SK-N-SH (cell line): ENCODE results near the gene NSD1. TPM values are rescaled to one million over a fixed set of nuclear protein-coding genes. Genes with fewer than 3 reads are reported as not detected.

Experiments used
- CTCF ChIA-PET: fragments of 300-600, 350-600 bp; formaldehyde crosslinking; extraction: SDS; loops from one replicate; lab custom pipeline; 2021; lab: Yijun Ruan, JAX
- POLR2A ChIA-PET: fragments of 350-600 bp; sonication (Branson Sonifier 250); formaldehyde crosslinking; extraction: SDS; loops from one replicate; lab custom pipeline; 2020; ENCODE audit warnings: antibody characterized with exemption, inconsistent platforms; lab: Yijun Ruan, JAX
- DNase-seq: peaks from one replicate; pipeline ENCODE4 v3.0.0; 2012
- H2AFZ ChIP-seq: fragments of 200-600 bp; sonication (generic); 2 replicates; pipeline ENCODE4 v1.8.1; 2016; ENCODE audit warnings: antibody characterized with exemption, mild to moderate bottlenecking, low read depth
- H3F3A ChIP-seq: fragments of 200-600 bp; sonication (generic); replicated peaks from 2 replicates; pipeline ENCODE3; 2016; ENCODE audit warnings: antibody characterized with exemption, mild to moderate bottlenecking; ENCODE audit not compliant: insufficient read depth
- H3K27ac ChIP-seq, 2 experiments: fragments of 200-500 bp in 1 of 2; fragments of 200-600 bp in 1 of 2; sonication (Bioruptor generic) in 1 of 2; sonication (generic), shearing (Covaris generic) in 1 of 2; 2 replicates each; pipeline versions ENCODE4 v1.5.1 to v1.6.1; 2014 to 2016; ENCODE audit warnings: low read depth in 2 of 2, inconsistent platforms in 1 of 2, low read length in 1 of 2, mild to moderate bottlenecking in 1 of 2, mixed read lengths in 1 of 2
- H3K27me3 ChIP-seq: fragments of 200-600 bp; sonication (generic), shearing (Covaris generic); 2 replicates; pipeline ENCODE4 v1.6.1; 2016; ENCODE audit warnings: mixed run types; ENCODE audit not compliant: insufficient read depth
- H3K36me3 ChIP-seq, 2 experiments: fragments of 200-500 bp in 1 of 2; fragments of 200-600 bp in 1 of 2; sonication (Bioruptor generic) in 1 of 2; sonication (generic) in 1 of 2; replicated peaks in 1 of 2; 2 replicates each; pipeline versions ENCODE3 to v1.5.1; 2014 to 2016; ENCODE audit warnings: low read length in 1 of 2, mild to moderate bottlenecking in 1 of 2; ENCODE audit not compliant: insufficient read depth in 2 of 2, control insufficient read depth in 1 of 2
- H3K4me1 ChIP-seq, 2 experiments: fragments of 200-500 bp in 1 of 2; fragments of 200-600 bp in 1 of 2; sonication (Bioruptor generic) in 1 of 2; sonication (generic), shearing (Covaris generic) in 1 of 2; 2 replicates each; pipeline versions ENCODE4 v1.5.1 to v1.6.1; 2014 to 2016; ENCODE audit warnings: low read depth in 1 of 2, low read length in 1 of 2, mixed run types in 1 of 2; ENCODE audit not compliant: insufficient read depth in 2 of 2, control insufficient read depth in 1 of 2
- H3K4me2 ChIP-seq: fragments of 200-600 bp; sonication (generic), shearing (Covaris generic); 2 replicates; pipeline ENCODE4 v1.6.1; 2017; ENCODE audit warnings: mixed run types
- H3K4me3 ChIP-seq, 2 experiments: fragments of 200-500 bp in 1 of 2; fragments of 200-600 bp in 1 of 2; sonication (Bioruptor generic) in 1 of 2; sonication (generic), shearing (Covaris generic) in 1 of 2; 2 replicates each; pipeline versions ENCODE4 v1.5.1 to v1.8.1; 2014 to 2016; ENCODE audit warnings: low read depth in 2 of 2, inconsistent platforms in 1 of 2, low read length in 1 of 2, mild to moderate bottlenecking in 1 of 2, mixed read lengths in 1 of 2, moderate library complexity in 1 of 2
- H3K79me2 ChIP-seq: fragments of 200-600 bp; sonication (generic); 2 replicates; pipeline ENCODE4 v1.8.1; 2017; ENCODE audit warnings: mild to moderate bottlenecking; ENCODE audit not compliant: insufficient read depth
- H3K9ac ChIP-seq: fragments of 200-600 bp; sonication (generic); 2 replicates; pipeline ENCODE4 v1.6.1; 2017; ENCODE audit warnings: mixed run types
- H3K9me2 ChIP-seq: fragments of 200-600 bp; sonication (generic); 2 replicates; pipeline ENCODE4 v1.6.1; 2017; ENCODE audit warnings: mixed run types
- H3K9me3 ChIP-seq: fragments of 200-600 bp; sonication (generic); 2 replicates; pipeline ENCODE4 v1.6.1; 2017; ENCODE audit warnings: mixed run types, mild to moderate bottlenecking, moderate library complexity
- H4K20me1 ChIP-seq: fragments of 200-600 bp; sonication (generic); 2 replicates; pipeline ENCODE4 v1.6.1; 2017; ENCODE audit warnings: mild to moderate bottlenecking, mixed run types; ENCODE audit not compliant: insufficient read depth
- ELF1 ChIP-seq: IDR thresholded peaks from 2 replicates; pipeline ENCODE4 v1.4.0; 2012
- EP300 ChIP-seq, 2 experiments: IDR thresholded peaks; 2 replicates each; pipeline versions ENCODE4 v1.4.0 to v1.6.1; 2012; ENCODE audit warnings: borderline replicate concordance in 1 of 2, low read depth in 1 of 2, low read length in 1 of 2
- FOXM1 ChIP-seq: IDR thresholded peaks from 2 replicates; pipeline ENCODE4 v1.4.0; 2012; ENCODE audit warnings: low read depth, mild to moderate bottlenecking
- GATA2 ChIP-seq: sonication (generic); formaldehyde crosslinking; IDR thresholded peaks from 2 replicates; pipeline ENCODE4 v1.5.0; 2020; ENCODE audit warnings: mild to moderate bottlenecking, missing genetic modification reagents
- NFIC ChIP-seq: IDR thresholded peaks from 2 replicates; pipeline ENCODE4 v1.4.0; 2012; ENCODE audit warnings: borderline replicate concordance
- RAD21 ChIP-seq: IDR thresholded peaks from 2 replicates; pipeline ENCODE4 v1.6.1; 2012; ENCODE audit warnings: mild to moderate bottlenecking, low read length
- RFX5 ChIP-seq: IDR thresholded peaks from 2 replicates; pipeline ENCODE4 v1.6.1; 2012; ENCODE audit warnings: mild to moderate bottlenecking, improper control_type of control experiment, low read length
- SIN3A ChIP-seq: IDR thresholded peaks from 2 replicates; pipeline ENCODE4 v1.6.1; 2012; ENCODE audit warnings: low read depth, mild to moderate bottlenecking, low read length, moderate library complexity, borderline replicate concordance
- SMC3 ChIP-seq: IDR thresholded peaks from 2 replicates; pipeline ENCODE4 v1.6.1; 2012; ENCODE audit warnings: low read depth, low read length, improper control_type of control experiment
- WGBS: methylation state at CpG from one replicate; pipeline ENCODE4 v1.1.6; 2017; ENCODE audit warnings: low lambda C conversion rate; 5-methylcytosine and 5-hydroxymethylcytosine counted together
- polyA plus RNA-seq, 3 experiments: library from polyadenylated mRNA; depleted of rRNA; stranded (reverse); fragments of >200 nt; gene quantifications; 2 replicates each; pipeline ENCODE4 v1.2.3, GENCODE V29; 2012
- TF ChIP-seq, protein P1 (sequence below): IDR thresholded peaks from 2 replicates; pipeline ENCODE4 v1.4.0; 2012; ENCODE audit warnings: low read depth, borderline replicate concordance
- TF ChIP-seq, protein P2 (sequence below): fragments of 200-600 bp; sonication (generic); IDR thresholded peaks from 2 replicates; pipeline ENCODE4 v1.6.1; 2017; ENCODE audit warnings: antibody characterized with exemption, mild to moderate bottlenecking, moderate library complexity
- TF ChIP-seq, protein P3 (sequence below): IDR thresholded peaks from 2 replicates; pipeline ENCODE4 v1.6.1; 2012; ENCODE audit warnings: mild to moderate bottlenecking, low read depth, low read length, moderate library complexity
- TF ChIP-seq, protein P4 (sequence below): IDR thresholded peaks from 2 replicates; pipeline ENCODE4 v1.4.0; 2012; ENCODE audit warnings: low read depth
- TF ChIP-seq, protein P5 (sequence below): IDR thresholded peaks from 2 replicates; pipeline ENCODE4 v1.4.0; 2012; ENCODE audit warnings: low read depth, borderline replicate concordance

The NSD1 gene
- polyA plus RNA-seq, 1 of the 3 experiments (the other 2 are of a cell fraction) = 6.7 TPM

DNA sequence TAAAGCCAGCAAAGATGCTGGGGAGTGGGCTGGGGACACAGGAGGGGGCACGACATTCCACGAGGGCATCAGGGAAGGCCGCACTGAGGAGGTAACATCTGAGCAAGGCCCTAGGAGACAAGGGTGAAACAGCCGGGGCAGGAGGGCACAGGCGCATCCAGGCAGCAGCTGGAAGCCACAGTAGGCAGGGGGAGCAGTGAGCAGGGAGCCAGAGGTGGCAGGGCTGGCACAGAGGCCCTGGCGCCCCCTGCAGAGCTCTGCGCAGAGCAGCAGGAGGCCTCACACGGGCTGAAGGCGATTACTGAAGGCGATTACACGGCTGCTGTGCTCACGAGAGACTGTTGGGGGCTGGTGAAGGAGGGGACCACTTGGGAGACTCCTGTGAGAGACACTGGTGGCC is 202.5 kb downstream of the NSD1 start:
- Histone ChIP-seq H3K79me2 (peaks cover 18% of the 10 kb centered on the region; the same call in 1 of the 2 replicates), H3K4me2 (no peak overlapping the region), H2AFZ (no peak overlapping the region), H3F3A (no peaks in the 10 kb centered on the region), H3K4me3 (no peak overlapping the region), H4K20me1 (peaks cover 4% of the 10 kb centered on the region; the same call in 1 of the 2 replicates), H3K9me2 (no peaks in the 10 kb centered on the region), H3K4me1 (no peaks in the 10 kb centered on the region), H3K9me3 (no peaks in the 10 kb centered on the region), H3K9ac (no peak overlapping the region), H3K36me3 (peaks cover 3 to 77% of the 10 kb centered on the region in 2 experiments), H3K27ac (no peak overlapping the region), H3K27me3 (no peaks in the 10 kb centered on the region)
- DNase-seq = peak; percentile 77
- CTCF ChIA-PET = interaction anchor here (0.8 to 4.4 kb wide), 7 partner anchors 12 to 223 kb away, joined by 3 to 23 read pairs (median 3); partner anchors contain the start of genes PRELID1 and RAB24
- WGBS = 70% methylated on average over 6 of the region's 12 CpGs
- POLR2A ChIA-PET = no interaction called here
- TF ChIP-seq, protein P1, sequence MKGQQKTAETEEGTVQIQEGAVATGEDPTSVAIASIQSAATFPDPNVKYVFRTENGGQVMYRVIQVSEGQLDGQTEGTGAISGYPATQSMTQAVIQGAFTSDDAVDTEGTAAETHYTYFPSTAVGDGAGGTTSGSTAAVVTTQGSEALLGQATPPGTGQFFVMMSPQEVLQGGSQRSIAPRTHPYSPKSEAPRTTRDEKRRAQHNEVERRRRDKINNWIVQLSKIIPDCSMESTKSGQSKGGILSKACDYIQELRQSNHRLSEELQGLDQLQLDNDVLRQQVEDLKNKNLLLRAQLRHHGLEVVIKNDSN = no peak
- TF ChIP-seq, protein P2, sequence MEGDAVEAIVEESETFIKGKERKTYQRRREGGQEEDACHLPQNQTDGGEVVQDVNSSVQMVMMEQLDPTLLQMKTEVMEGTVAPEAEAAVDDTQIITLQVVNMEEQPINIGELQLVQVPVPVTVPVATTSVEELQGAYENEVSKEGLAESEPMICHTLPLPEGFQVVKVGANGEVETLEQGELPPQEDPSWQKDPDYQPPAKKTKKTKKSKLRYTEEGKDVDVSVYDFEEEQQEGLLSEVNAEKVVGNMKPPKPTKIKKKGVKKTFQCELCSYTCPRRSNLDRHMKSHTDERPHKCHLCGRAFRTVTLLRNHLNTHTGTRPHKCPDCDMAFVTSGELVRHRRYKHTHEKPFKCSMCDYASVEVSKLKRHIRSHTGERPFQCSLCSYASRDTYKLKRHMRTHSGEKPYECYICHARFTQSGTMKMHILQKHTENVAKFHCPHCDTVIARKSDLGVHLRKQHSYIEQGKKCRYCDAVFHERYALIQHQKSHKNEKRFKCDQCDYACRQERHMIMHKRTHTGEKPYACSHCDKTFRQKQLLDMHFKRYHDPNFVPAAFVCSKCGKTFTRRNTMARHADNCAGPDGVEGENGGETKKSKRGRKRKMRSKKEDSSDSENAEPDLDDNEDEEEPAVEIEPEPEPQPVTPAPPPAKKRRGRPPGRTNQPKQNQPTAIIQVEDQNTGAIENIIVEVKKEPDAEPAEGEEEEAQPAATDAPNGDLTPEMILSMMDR = peak; percentile 51
- TF ChIP-seq RAD21 (peak; percentile 34; the same call in 1 of the 2 replicates), SMC3 (peak; percentile 32; the same call in 1 of the 2 replicates), RFX5 (no peak)

DNA sequence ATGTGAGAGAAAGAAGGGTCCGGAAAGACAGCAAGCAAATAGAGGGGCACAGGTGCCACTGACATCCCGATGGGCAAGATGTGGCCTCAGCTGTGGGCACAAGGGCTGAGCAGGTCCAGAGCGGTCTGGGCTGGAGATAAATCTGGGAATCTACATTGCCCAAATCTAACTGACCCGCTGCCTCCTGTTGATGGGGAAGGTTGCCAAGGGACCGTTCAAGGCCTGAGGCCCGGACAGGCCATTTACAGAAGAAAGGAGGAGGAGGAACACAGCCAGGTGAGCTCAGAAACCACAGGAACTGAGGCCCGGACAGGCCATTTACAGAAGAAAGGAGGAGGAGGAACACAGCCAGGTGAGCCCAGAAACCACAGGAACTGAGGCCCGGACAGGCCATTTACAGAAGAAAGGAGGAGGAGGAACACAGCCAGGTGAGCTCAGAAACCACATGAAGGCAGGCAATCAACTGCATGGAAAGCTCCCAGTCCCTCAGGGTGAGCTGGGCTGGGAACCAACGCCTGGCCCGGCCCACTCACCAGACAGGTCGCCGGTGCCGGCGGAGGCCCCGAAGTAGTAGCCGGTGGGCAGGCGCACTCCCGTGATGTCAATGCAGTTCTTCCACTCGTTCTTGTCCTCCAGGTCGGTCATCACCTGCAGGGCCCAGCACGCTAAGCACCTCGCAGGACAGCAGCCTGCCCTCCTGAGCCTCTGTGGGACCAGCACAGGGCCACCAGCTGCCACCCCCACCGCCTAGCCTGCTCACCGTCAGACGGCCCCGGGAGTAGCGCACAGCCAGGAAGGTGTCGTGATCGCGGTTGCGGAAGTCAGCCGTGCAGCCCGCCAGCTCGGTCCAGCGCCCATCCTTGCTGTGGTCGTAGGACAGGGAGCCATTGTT is 203.3 kb downstream of the NSD1 start:
- peaks cover 25% of the 10 kb centered on the region; the same call in 1 of the 2 replicates for H3K79me2 ChIP-seq
- H3K4me1 ChIP-seq = no peaks in the 10 kb centered on the region
- peaks cover 4% of the 10 kb centered on the region; the same call in 1 of the 2 replicates for H4K20me1 ChIP-seq
- no peak for DNase-seq
- H3K4me3 ChIP-seq = no peak overlapping the region
- H3K27me3 ChIP-seq = no peaks in the 10 kb centered on the region
- no peak overlapping the region for H2AFZ ChIP-seq
- no peaks in the 10 kb centered on the region for H3K9me2 ChIP-seq
- ChIA-PET CTCF (interaction anchor here (0.9 to 4.4 kb wide), 6 partner anchors 12 to 224 kb away, joined by 3 to 23 read pairs (median 4); no protein-coding TSS in a partner anchor), POLR2A (no interaction called here)
- H3K9me3 ChIP-seq = no peaks in the 10 kb centered on the region
- 94% methylated on average over 21 of the region's 36 CpGs for WGBS
- H3K27ac ChIP-seq = no peak overlapping the region
- H3K4me2 ChIP-seq = no peak overlapping the region
- peaks cover 7 to 75% of the 10 kb centered on the region in 2 experiments for H3K36me3 ChIP-seq
- no peak overlapping the region for H3K9ac ChIP-seq
- no peaks in the 10 kb centered on the region for H3F3A ChIP-seq
- TF ChIP-seq EP300 (IDR thresholded peaks at IDR 0.05; ENCODE audit: borderline replicate concordance in 1 of 2, low read depth in 1 of 2, low read length in 1 of 2) = no peak
- TF ChIP-seq, protein P1 = no peak
- no peak for TF ChIP-seq FOXM1
- no peak for TF ChIP-seq GATA2 (CRISPR knock-in tag)
- TF ChIP-seq ELF1 = no peak
- no peak for TF ChIP-seq NFIC
- TF ChIP-seq, protein P3, sequence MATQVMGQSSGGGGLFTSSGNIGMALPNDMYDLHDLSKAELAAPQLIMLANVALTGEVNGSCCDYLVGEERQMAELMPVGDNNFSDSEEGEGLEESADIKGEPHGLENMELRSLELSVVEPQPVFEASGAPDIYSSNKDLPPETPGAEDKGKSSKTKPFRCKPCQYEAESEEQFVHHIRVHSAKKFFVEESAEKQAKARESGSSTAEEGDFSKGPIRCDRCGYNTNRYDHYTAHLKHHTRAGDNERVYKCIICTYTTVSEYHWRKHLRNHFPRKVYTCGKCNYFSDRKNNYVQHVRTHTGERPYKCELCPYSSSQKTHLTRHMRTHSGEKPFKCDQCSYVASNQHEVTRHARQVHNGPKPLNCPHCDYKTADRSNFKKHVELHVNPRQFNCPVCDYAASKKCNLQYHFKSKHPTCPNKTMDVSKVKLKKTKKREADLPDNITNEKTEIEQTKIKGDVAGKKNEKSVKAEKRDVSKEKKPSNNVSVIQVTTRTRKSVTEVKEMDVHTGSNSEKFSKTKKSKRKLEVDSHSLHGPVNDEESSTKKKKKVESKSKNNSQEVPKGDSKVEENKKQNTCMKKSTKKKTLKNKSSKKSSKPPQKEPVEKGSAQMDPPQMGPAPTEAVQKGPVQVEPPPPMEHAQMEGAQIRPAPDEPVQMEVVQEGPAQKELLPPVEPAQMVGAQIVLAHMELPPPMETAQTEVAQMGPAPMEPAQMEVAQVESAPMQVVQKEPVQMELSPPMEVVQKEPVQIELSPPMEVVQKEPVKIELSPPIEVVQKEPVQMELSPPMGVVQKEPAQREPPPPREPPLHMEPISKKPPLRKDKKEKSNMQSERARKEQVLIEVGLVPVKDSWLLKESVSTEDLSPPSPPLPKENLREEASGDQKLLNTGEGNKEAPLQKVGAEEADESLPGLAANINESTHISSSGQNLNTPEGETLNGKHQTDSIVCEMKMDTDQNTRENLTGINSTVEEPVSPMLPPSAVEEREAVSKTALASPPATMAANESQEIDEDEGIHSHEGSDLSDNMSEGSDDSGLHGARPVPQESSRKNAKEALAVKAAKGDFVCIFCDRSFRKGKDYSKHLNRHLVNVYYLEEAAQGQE = no peak
- no peak for TF ChIP-seq SMC3
- TF ChIP-seq, protein P4, sequence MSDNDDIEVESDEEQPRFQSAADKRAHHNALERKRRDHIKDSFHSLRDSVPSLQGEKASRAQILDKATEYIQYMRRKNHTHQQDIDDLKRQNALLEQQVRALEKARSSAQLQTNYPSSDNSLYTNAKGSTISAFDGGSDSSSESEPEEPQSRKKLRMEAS = no peak
- TF ChIP-seq SIN3A = no peak
- TF ChIP-seq RFX5 = no peak
- TF ChIP-seq, protein P5, sequence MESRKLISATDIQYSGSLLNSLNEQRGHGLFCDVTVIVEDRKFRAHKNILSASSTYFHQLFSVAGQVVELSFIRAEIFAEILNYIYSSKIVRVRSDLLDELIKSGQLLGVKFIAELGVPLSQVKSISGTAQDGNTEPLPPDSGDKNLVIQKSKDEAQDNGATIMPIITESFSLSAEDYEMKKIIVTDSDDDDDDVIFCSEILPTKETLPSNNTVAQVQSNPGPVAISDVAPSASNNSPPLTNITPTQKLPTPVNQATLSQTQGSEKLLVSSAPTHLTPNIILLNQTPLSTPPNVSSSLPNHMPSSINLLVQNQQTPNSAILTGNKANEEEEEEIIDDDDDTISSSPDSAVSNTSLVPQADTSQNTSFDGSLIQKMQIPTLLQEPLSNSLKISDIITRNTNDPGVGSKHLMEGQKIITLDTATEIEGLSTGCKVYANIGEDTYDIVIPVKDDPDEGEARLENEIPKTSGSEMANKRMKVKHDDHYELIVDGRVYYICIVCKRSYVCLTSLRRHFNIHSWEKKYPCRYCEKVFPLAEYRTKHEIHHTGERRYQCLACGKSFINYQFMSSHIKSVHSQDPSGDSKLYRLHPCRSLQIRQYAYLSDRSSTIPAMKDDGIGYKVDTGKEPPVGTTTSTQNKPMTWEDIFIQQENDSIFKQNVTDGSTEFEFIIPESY = no peak
